WTC11 (cell line): ENCODE data around the gene NKAIN2.

ENCODE experiments used
- CREM ChIP-seq: sonication (generic); formaldehyde crosslinking; IDR thresholded peaks from 2 replicates; pipeline ENCODE4 v1.8.1; 2022; ENCODE audit warnings: mild to moderate bottlenecking, missing genetic modification reagents, moderate library complexity
- TEAD4 ChIP-seq: sonication (generic); formaldehyde crosslinking; IDR thresholded peaks from 2 replicates; pipeline ENCODE4 v1.8.0; 2022; ENCODE audit warnings: mild to moderate bottlenecking, missing genetic modification reagents
- ZNF232 ChIP-seq: sonication (generic); formaldehyde crosslinking; IDR thresholded peaks from 2 replicates; pipeline ENCODE4 v1.8.0; 2022; ENCODE audit warnings: mild to moderate bottlenecking, missing genetic modification reagents
- ZNF317 ChIP-seq: sonication (generic); formaldehyde crosslinking; IDR thresholded peaks from 2 replicates; pipeline ENCODE4 v1.8.1; 2023; ENCODE audit warnings: low read depth, mild to moderate bottlenecking, moderate library complexity, missing genetic modification reagents, borderline replicate concordance
- TF ChIP-seq, protein P1 (sequence below): sonication (generic); formaldehyde crosslinking; IDR thresholded peaks from 2 replicates; pipeline ENCODE4 v1.8.1; 2022; ENCODE audit warnings: low read depth, missing genetic modification reagents, borderline replicate concordance
- TF ChIP-seq, protein P2 (sequence below): fragments of 250-450 bp; sonication (Bioruptor Pico); IDR thresholded peaks from 2 replicates; pipeline ENCODE4 v1.8.0; 2021; ENCODE audit warnings: mild to moderate bottlenecking
- TF ChIP-seq, protein P3 (sequence below): fragments of 200-600 bp; IDR thresholded peaks from 2 replicates; pipeline ENCODE4 v1.8.0; 2022; ENCODE audit warnings: antibody characterized with exemption

DNA sequence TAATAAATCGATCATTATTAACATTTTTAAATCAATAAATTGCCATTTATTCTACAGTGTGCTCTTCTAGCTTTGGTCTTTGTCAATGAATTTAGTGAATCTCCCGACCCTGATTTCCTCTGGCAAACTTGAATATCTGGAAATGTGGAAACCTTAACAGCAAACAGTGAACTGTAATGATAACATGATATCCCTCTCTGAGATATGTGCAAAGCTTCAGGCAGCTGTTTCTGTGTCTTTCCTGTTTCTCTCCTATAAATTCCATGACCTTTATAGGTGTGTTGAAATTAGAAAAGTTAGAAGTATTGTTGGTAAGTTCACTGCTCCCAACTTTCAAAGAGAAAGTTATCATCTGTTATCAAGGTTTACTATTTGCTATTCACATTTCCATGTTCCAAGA, 939.8 kb downstream of the NKAIN2 start:
- TF ChIP-seq, protein P1, sequence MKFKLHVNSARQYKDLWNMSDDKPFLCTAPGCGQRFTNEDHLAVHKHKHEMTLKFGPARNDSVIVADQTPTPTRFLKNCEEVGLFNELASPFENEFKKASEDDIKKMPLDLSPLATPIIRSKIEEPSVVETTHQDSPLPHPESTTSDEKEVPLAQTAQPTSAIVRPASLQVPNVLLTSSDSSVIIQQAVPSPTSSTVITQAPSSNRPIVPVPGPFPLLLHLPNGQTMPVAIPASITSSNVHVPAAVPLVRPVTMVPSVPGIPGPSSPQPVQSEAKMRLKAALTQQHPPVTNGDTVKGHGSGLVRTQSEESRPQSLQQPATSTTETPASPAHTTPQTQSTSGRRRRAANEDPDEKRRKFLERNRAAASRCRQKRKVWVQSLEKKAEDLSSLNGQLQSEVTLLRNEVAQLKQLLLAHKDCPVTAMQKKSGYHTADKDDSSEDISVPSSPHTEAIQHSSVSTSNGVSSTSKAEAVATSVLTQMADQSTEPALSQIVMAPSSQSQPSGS (CRISPR knock-in tag): no peak
- TF ChIP-seq ZNF317 (CRISPR knock-in tag) (no peak), ZNF232 (CRISPR knock-in tag) (no peak), TEAD4 (CRISPR knock-in tag) (no peak), CREM (CRISPR knock-in tag) (no peak)
- TF ChIP-seq, protein P2, sequence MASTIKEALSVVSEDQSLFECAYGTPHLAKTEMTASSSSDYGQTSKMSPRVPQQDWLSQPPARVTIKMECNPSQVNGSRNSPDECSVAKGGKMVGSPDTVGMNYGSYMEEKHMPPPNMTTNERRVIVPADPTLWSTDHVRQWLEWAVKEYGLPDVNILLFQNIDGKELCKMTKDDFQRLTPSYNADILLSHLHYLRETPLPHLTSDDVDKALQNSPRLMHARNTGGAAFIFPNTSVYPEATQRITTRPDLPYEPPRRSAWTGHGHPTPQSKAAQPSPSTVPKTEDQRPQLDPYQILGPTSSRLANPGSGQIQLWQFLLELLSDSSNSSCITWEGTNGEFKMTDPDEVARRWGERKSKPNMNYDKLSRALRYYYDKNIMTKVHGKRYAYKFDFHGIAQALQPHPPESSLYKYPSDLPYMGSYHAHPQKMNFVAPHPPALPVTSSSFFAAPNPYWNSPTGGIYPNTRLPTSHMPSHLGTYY (CRISPR knock-in tag): no peak
- TF ChIP-seq, protein P3, sequence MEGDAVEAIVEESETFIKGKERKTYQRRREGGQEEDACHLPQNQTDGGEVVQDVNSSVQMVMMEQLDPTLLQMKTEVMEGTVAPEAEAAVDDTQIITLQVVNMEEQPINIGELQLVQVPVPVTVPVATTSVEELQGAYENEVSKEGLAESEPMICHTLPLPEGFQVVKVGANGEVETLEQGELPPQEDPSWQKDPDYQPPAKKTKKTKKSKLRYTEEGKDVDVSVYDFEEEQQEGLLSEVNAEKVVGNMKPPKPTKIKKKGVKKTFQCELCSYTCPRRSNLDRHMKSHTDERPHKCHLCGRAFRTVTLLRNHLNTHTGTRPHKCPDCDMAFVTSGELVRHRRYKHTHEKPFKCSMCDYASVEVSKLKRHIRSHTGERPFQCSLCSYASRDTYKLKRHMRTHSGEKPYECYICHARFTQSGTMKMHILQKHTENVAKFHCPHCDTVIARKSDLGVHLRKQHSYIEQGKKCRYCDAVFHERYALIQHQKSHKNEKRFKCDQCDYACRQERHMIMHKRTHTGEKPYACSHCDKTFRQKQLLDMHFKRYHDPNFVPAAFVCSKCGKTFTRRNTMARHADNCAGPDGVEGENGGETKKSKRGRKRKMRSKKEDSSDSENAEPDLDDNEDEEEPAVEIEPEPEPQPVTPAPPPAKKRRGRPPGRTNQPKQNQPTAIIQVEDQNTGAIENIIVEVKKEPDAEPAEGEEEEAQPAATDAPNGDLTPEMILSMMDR: no peak
